ENCODE measurements around the gene LRRC15. TPM values are rescaled to one million over a fixed set of nuclear protein-coding genes. Genes with fewer than 3 reads are reported as not detected.

LRRC15 gene
- total RNA-seq, 1 experiment from 2014 or later, result not detected

DNA sequence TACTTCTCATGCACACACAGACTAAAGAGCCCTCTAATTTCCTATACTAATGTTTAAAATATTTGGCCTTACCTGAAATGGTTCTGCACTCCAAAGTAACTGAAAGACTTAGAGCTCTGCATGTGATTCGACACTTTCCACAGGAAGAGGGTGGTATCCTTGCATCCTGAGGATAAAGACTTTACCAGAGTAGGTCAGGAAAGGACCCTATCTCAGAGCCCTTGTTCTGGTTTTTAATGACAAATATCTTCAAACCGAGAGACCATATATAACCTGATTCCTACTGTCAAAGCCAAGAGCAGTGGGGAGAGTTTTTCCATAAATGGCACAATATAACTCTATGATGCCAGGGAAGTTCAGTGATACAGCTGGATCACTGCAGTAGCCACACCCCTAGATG is 29.6 kb upstream of the LRRC15 start, which contains the start of gene GP5:
Gene GP5 (minus strand): TSS at position 101 of the 400 bp plus-strand sequence. CDS start 984 bp downstream, outside the sequence.
- no peaks in the 10 kb centered on the region for H3K9me3 Mint-ChIP-seq (ENCODE audit: unreplicated experiment)
- H3K4me1 Mint-ChIP-seq (ENCODE audit: insufficient read depth, unreplicated experiment), result no peaks in the 10 kb centered on the region
- H3K4me3 Mint-ChIP-seq (ENCODE audit: unreplicated experiment), result no peak within 1 kb of the TSS
- BruUV-seq (replicated peaks), result no TSS peak
- H3K27me3 Mint-ChIP-seq (ENCODE audit: insufficient read depth, unreplicated experiment), result no peaks in the 10 kb centered on the region
- ChIA-PET CTCF (interaction anchor here (0.6 to 1.4 kb wide), 8 partner anchors 43 to 439 kb away, joined by 3 to 5 read pairs (median 3); no protein-coding TSS in a partner anchor), POLR2A (no interaction called here)
- TF ChIP-seq, protein P1, sequence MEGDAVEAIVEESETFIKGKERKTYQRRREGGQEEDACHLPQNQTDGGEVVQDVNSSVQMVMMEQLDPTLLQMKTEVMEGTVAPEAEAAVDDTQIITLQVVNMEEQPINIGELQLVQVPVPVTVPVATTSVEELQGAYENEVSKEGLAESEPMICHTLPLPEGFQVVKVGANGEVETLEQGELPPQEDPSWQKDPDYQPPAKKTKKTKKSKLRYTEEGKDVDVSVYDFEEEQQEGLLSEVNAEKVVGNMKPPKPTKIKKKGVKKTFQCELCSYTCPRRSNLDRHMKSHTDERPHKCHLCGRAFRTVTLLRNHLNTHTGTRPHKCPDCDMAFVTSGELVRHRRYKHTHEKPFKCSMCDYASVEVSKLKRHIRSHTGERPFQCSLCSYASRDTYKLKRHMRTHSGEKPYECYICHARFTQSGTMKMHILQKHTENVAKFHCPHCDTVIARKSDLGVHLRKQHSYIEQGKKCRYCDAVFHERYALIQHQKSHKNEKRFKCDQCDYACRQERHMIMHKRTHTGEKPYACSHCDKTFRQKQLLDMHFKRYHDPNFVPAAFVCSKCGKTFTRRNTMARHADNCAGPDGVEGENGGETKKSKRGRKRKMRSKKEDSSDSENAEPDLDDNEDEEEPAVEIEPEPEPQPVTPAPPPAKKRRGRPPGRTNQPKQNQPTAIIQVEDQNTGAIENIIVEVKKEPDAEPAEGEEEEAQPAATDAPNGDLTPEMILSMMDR (IDR thresholded peaks at IDR 0.05; ENCODE audit: unreplicated experiment), result no peak
- intact Hi-C loops (cut with micrococcal nuclease), result no loop called here
- no peak within 1 kb of the TSS for H3K27ac Mint-ChIP-seq (ENCODE audit: low read depth, unreplicated experiment)
- DNase-seq (ENCODE audit: unreplicated experiment), result no peak
- peaks cover 6% of the 10 kb centered on the region for H3K36me3 Mint-ChIP-seq (ENCODE audit: insufficient read depth, unreplicated experiment)

DNA sequence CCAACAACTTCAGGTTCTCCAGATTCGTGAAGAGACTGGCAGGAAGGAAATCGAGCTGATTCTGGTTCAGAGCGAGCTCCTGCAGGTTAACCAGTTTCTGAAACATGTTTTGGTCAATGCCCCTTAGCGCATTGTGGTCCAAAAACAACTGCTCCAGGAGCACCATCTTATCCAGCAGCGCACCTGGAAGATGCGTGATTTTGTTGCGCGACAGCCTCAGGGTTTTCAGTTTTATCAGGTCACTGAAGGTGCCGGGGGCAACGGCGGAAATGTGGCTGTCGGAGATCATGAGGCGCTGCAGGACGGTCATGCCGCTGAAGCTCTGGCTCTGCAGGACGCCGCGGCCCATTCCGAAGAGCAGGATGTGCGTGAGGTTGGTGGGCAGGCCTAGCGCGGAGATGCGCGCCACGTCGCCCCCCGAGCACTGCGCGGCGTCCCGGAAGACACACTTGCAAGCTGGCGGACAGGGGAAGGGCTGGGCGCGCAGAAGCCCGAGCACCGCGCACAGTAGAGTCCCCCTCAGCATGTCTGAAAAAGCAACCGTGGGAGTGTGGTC is 28.3 kb upstream of the LRRC15 start:
- Mint-ChIP-seq H3K9me3 (ENCODE audit: unreplicated experiment) (no peaks in the 10 kb centered on the region), H3K4me1 (ENCODE audit: insufficient read depth, unreplicated experiment) (no peaks in the 10 kb centered on the region), H3K4me3 (ENCODE audit: unreplicated experiment) (no peak overlapping the region), H3K27me3 (ENCODE audit: insufficient read depth, unreplicated experiment) (no peaks in the 10 kb centered on the region), H3K27ac (ENCODE audit: low read depth, unreplicated experiment) (no peak overlapping the region), H3K36me3 (ENCODE audit: insufficient read depth, unreplicated experiment) (peaks cover 6% of the 10 kb centered on the region)
- POLR2A ChIA-PET, result no interaction called here
- BruUV-seq (replicated peaks), result no TSS peak
- CTCF ChIA-PET, result interaction anchor here (1.0 to 3.3 kb wide), 3 partner anchors 9 to 75 kb away, joined by 3 to 16 read pairs (median 5); no protein-coding TSS in a partner anchor
- intact Hi-C loops (cut with micrococcal nuclease), result no loop called here
- DNase-seq (ENCODE audit: unreplicated experiment), result no peak
- TF ChIP-seq, protein P1 (IDR thresholded peaks at IDR 0.05; ENCODE audit: unreplicated experiment), result no peak

DNA sequence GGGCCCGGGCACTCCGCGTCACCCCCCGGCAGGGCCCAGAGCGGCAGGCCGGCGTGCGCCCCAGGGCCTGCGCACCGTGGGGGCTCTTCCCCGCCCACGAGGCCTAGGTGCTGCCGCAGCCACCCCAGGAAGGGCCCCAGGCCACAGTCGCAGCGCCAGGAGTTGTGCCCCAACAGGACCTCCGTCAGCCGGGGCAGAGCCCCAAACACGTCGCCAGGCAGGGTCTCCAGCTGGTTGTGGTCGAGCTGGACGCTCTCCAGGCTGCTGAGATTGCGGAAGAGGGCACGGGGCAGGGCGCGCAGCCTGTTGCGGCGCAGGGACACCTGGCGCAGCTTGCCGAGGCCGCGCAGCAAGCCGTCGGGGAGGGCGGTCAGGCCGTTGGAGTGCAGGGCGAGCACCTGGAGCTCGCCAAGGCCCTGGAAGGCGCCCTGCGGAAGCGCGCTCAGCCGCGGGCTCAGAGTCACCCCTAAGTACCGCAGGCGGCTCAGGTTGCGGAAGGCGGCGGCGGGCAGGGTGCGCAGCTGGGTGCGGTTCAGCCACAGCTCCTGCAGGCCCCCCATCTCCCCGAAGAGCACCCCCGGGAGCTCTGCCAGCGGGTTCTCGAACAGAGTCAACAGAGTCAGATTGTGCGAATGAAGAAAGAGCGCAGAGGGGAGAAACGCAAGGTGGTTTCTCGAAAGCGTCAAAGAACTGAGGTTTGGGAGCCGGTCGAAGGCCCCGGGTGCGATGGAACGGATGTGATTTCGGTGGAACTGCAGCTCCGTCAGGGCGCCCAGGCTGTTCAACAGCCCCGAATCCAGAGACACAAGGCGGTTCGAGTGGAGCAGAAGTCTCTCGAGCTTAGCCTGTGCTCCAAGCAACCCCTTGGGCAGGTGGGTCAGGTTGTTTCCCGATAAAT is 27.6 kb upstream of the LRRC15 start:
- no TSS peak for BruUV-seq (replicated peaks)
- Mint-ChIP-seq H3K27me3 (ENCODE audit: insufficient read depth, unreplicated experiment) (no peaks in the 10 kb centered on the region), H3K9me3 (ENCODE audit: unreplicated experiment) (no peaks in the 10 kb centered on the region), H3K36me3 (ENCODE audit: insufficient read depth, unreplicated experiment) (peaks cover 6% of the 10 kb centered on the region), H3K27ac (ENCODE audit: low read depth, unreplicated experiment) (no peak overlapping the region), H3K4me1 (ENCODE audit: insufficient read depth, unreplicated experiment) (no peaks in the 10 kb centered on the region), H3K4me3 (ENCODE audit: unreplicated experiment) (no peak overlapping the region)
- ChIA-PET CTCF (interaction anchor here (1.0 to 3.3 kb wide), 4 partner anchors 9 to 74 kb away, joined by 3 to 16 read pairs (median 4); no protein-coding TSS in a partner anchor), POLR2A (interaction anchor here (1.0 to 1.2 kb wide), 2 partner anchors 10 to 256 kb away, joined by 3 read pairs; no protein-coding TSS in a partner anchor)
- TF ChIP-seq, protein P1 (IDR thresholded peaks at IDR 0.05; ENCODE audit: unreplicated experiment), result no peak
- no peak for DNase-seq (ENCODE audit: unreplicated experiment)
- intact Hi-C loops (cut with micrococcal nuclease), result no loop called here

DNA sequence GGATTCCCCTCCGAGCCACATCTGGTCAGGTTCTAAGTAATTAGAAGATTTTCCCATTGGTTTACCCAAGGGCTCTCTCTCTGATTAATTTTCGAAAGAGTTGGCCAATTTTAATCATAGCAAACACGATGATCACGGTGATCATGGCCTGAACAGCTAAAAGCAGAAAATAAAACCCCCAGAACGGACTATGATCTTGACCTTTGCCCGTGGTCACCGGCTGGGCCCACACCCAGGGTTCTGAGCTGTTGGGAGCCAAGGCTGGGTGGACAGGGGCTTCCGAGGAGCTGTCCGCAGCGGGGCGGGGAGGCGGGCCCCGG is 27.0 kb upstream of the LRRC15 start:
- BruUV-seq (replicated peaks), result no TSS peak
- TF ChIP-seq, protein P1 (IDR thresholded peaks at IDR 0.05; ENCODE audit: unreplicated experiment), result no peak
- CTCF ChIA-PET, result interaction anchor here (0.6 to 3.3 kb wide), 3 partner anchors 10 to 1335 kb away, joined by 3 to 16 read pairs (median 6); no protein-coding TSS in a partner anchor

More for the DNA sequence above, 27.0 kb upstream of the LRRC15 start:
- DNase-seq (ENCODE audit: unreplicated experiment), result no peak
- no peak overlapping the region for H3K4me3 Mint-ChIP-seq (ENCODE audit: unreplicated experiment)
- no peak overlapping the region for H3K27ac Mint-ChIP-seq (ENCODE audit: low read depth, unreplicated experiment)
- H3K27me3 Mint-ChIP-seq (ENCODE audit: insufficient read depth, unreplicated experiment), result peaks cover 1% of the 10 kb centered on the region
- POLR2A ChIA-PET, result interaction anchor here (1.0 to 1.2 kb wide), 2 partner anchors 11 to 255 kb away, joined by 3 read pairs; no protein-coding TSS in a partner anchor
- H3K9me3 Mint-ChIP-seq (ENCODE audit: unreplicated experiment), result peaks cover 2% of the 10 kb centered on the region
- peaks cover 6% of the 10 kb centered on the region for H3K36me3 Mint-ChIP-seq (ENCODE audit: insufficient read depth, unreplicated experiment)
- intact Hi-C loops (cut with micrococcal nuclease), result no loop called here
- no peaks in the 10 kb centered on the region for H3K4me1 Mint-ChIP-seq (ENCODE audit: insufficient read depth, unreplicated experiment)

Data from MCF 10A (cell line).